Measurements from ENCODE around the gene MC5R.

MC5R gene

DNA sequence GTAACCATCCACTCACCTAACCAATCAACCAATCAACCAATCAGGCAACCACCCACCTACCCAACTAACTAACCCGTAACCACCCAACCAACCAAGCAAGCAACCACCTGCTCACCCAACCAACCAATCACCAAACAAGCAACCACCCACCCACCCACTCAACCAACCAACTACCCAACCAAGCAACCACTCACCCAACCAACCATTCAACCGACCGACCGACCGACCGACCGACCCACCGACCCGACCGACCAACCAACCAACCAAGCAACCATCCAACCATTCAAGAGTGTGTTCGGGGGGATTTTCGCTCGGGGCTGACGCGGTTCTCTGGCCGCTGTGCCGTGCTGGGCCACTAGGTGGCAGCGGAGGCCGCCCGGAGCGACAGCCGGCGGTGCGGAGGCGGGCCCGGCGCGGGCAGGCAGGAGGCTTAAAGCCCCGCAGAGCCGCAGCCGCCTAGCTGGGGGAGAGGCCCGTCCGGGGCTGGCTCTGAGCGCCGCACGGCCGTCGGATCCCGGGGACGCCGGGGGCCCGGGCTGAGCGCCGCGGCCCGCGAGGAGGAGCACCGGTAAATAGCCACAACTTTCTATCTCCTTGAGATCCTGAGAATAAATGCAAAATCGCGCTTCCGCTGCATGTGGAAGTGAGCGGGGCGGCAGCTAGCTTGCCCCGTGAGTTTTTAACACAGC is at the start of gene MC5R:
Gene MC5R (plus strand): TSS at position 443 of the 689 bp plus-strand sequence. CDS start 1,617 bp downstream, outside the sequence.
- DNase-seq: peak; percentile 47 to 69

DNA sequence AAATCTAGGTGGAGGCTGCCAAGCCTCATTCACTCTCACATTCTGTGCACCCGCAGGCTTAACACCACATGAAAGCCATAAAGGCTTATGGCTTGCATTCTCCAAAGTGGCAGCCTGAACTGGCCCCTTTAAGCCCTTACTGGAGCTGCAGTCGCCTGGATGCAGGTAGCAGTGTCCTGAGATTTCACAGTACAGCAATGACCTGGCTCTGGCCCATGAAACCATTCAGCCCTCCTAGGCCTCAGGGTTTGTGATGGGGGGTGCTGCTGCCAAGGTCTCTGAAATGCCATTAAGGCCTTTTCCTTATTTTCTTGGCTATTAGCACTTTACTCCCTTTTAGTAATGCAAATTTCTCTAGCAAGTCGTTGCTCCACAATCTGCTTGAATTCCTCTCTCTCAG is 48.9 kb upstream of the MC5R start:
- no peak for DNase-seq

DNA sequence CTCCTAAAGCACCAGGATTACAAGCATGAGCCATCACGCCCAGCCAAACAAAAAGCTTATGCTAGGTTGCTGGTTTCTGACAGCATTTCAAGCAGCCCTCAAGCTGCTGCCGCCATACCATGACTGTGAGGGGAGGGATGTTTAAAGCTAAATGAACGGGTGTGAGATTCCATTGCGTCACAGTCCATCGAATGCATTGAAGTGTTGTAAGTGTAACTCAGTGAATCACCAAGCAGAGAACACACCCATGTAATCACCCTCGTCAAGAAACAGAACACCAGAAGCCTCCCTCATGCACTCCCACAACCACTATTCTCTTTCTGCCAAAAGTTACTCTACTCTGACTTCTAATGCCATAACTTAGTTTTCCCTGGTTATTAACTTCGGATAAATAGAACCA is 32.8 kb upstream of the MC5R start:
- no peak for DNase-seq

GRCh38 chr18:13793819-13794218 is 30.1 kb upstream of the MC5R start:
- DNase-seq: no peak

DNA sequence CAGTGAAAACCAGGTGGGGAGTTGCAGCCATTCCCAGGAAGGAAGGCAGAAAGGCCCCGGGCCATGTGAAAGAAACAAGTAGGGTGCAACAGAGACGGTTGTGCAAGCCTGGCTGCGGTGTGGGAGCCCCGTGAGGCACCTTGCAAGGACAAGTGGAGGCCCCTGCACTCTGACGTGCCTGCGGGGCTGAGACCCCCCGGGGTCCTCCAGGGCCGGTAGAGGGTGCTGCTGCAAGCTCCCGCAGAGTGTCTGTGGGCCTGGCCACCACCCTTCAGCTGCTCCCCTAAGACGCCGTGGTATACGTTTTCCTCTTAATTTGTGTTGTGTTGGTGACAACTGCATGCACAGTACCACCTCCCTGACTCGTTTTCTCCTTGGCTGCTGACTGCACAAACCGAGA is 27.4 kb upstream of the MC5R start:
- no peak for DNase-seq

- no peak for DNase-seq
Measured at GRCh38 chr18:13797157-13797611, 26.8 kb upstream of the MC5R start.

DNA sequence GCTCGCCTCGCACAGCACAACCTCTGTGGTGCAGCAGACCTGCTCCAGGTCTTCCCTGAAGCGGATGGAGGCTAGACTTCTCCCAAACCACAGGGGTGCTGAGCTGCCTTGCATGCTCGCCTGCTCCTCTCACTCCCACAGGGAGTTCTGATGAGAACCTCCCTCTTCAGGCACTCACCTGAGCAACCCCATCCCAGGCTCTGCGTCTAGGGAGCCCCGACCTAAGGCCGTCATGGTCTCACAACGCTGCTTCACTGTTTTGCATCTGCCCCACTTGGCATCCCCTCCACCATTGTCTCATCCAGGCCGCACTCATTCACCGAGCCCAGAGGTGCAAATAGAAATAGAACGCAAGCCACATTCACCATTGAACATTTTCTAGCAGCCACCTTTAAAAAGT is 24.6 kb upstream of the MC5R start:
- DNase-seq: no peak

GRCh38 chr18:13800505-13801259 is 23.3 kb upstream of the MC5R start:
- DNase-seq: peak; percentile 36 to 52

GRCh38 chr18:13801260-13801601 is 22.7 kb upstream of the MC5R start:
- DNase-seq: no peak

GRCh38 chr18:13804305-13804704 is 19.6 kb upstream of the MC5R start:
- DNase-seq: no peak

GRCh38 chr18:13808294-13809042 is 15.5 kb upstream of the MC5R start:
- no peak for DNase-seq

DNA sequence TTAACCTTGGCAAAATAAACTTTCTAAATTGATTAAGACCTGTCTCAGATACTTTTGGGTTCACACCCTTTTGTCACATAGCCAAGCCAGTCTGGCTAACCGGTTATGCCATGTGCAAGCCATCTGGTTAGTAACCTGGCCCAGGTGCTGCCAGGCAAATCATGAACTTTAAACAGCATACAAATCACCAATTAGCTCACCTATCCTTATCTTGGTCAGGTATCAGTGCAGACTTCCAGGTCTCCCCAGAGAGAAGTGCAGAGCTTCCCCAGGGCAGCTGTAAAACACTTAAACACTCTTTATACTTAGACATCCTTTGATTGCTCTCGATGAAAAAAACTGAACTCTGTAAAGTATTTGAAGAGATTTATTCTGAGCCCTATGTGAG is 14.9 kb upstream of the MC5R start:
- no peak for DNase-seq

GRCh38 chr18:13809531-13810255 is 14.3 kb upstream of the MC5R start:
- DNase-seq: no peak

- no peak for DNase-seq
Measured at GRCh38 chr18:13810950-13811485, 12.9 kb upstream of the MC5R start.

DNA sequence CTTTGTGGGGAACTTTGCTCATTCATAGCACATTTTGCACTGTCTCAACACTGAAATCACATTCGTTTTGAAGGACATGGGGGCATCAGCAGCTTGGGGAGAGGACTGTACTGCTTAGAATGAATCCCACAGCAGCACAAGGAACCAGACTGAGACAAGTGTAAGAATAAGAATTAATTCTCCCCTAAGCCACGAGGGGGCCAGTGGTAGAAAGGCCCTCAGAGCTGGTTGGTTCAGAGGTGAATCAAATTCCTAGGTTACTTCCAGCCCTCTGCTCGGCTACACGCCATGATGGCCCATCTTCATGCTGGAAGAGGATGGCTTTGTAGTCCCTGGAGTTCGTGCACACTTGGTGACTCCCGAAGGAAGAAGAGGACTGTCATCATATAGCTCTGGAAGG is 12.0 kb upstream of the MC5R start:
- DNase-seq: peak; percentile 56 to 72

DNA sequence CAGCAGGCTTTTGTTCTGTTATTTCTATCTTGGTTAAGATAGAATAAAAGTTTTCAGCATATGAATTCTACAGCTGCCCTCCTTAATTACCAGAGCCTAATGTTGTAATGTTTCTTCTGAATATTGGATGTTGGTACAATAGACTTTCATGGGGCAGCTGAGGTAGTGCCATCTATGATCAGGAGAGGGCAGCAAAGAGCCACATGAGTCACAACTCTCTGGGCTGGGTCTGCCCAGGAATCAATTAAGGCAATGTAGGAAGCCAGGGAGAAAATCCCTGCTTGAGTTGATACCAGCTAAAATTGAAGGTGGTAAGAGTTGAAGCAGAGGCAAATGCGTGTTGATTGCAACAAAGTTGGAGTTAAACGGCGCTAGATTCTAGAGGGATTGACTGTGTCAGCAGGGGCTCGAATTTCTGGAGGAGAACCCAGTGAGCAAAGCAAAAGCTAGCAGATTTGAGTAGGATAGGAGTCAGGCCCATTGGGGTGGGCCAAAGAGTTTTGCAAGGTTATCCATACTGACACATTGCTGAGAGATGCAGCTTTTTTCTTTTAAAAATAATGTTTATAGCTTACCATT is 10.6 kb upstream of the MC5R start:
- DNase-seq: peak; percentile 56 to 70

- no peak for DNase-seq
Measured at GRCh38 chr18:13826209-13826608, 2.3 kb downstream of the MC5R start.

- DNase-seq: no peak
Measured at GRCh38 chr18:13831864-13832508, 8.0 kb downstream of the MC5R start.

GRCh38 chr18:13834496-13835015 is 10.6 kb downstream of the MC5R start:
- no peak for DNase-seq

DNA sequence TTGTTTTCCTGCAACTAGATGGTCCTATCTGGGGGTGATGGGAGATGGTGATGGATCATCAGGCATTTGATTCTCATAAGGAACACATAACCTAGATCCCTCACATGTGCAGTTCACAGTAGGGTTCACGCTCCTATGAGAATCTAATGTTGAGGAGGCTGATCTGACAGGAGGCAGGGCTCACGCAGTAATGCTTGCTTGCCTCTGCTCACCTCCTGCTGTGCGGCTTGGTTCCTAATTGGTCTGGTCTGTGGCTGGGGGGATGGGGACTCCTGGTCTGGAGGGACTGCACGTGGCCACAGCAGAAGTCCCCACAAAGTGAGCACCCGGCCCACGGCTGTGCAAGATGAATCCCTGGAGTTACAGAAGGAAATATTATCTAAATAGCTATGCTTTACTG is 11.3 kb downstream of the MC5R start:
- no peak for DNase-seq

DNA sequence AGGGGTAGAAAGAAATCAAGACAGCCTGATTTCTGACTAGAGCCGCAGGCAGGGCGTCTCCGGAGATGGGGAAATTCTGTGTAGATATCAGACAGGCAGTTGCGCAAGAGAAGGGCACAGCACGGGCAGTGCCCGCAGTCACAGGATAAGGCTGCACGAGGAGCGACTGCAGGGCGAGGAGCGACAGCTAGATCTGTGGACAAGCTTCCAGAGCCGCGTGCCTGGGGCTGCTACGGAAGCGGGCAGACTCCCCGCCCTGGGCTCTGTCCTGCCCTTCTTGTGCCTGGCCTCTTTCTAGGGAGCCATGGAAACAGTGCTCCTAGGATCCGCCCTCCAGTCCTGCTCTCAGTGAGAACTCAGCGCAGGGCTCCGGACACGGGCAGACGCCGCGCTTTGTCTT is 12.6 kb downstream of the MC5R start:
- DNase-seq: peak; percentile 36 to 46

DNA sequence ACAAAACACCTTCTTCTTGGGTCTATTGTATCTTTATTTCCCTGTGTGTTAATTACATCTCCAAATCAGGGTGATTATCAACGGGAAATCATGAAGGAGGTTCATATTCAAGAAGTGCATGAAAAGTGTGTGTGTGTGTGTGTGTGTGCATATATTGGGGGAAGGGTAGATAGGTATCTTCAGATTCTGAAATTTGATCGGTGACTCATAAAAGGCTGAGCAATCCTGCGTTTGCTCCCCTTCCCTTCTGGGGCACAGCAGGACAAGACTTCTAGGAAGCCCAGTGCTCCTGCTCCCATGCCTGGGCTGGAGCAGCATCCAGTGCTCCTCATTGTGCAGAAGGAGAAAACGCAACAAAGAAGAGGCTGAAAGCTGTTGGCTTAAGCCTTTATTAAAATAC is 25.8 kb downstream of the MC5R start:
- DNase-seq: no peak
